ENCODE results near the gene PDGFB.
"Not testable (repeated sequence)": the region's sequence is repeated elsewhere in the genome, so short reads cannot be mapped to it uniquely, and the experiment has no call there.

The PDGFB gene

GRCh38 chr22:39223091-39223710 lies 21.6 kb downstream of the PDGFB start:
- DNase-seq: no peak

GRCh38 chr22:39221999-39222686 lies 22.6 kb downstream of the PDGFB start:
- no peak for DNase-seq

GRCh38 chr22:39220890-39221850 lies 23.6 kb downstream of the PDGFB start:
- DNase-seq: no peak

- DNase-seq: no peak
These were observed 24.3 kb downstream of the PDGFB start for GRCh38 chr22:39220450-39220849.

GRCh38 chr22:39219071-39220039 lies 25.4 kb downstream of the PDGFB start:
- DNase-seq: no peak

GRCh38 chr22:39218432-39218831 lies 26.4 kb downstream of the PDGFB start:
- not testable (repeated sequence) for DNase-seq

GRCh38 chr22:39216143-39216490 lies 28.7 kb downstream of the PDGFB start:
- DNase-seq: no peak

GRCh38 chr22:39215426-39216142 lies 29.2 kb downstream of the PDGFB start:
- no peak for DNase-seq

GRCh38 chr22:39215070-39215396 lies 29.7 kb downstream of the PDGFB start:
- no peak for DNase-seq

GRCh38 chr22:39214383-39215069 lies 30.3 kb downstream of the PDGFB start:
- no peak for DNase-seq

- DNase-seq: no peak
These were observed 30.8 kb downstream of the PDGFB start for GRCh38 chr22:39214006-39214382.

- DNase-seq: no peak
These were observed 31.9 kb downstream of the PDGFB start for GRCh38 chr22:39212721-39213376.

GRCh38 chr22:39209756-39210155 lies 35.0 kb downstream of the PDGFB start:
- DNase-seq: no peak

- DNase-seq: no peak
These were observed 36.6 kb downstream of the PDGFB start for GRCh38 chr22:39208013-39208680.

GRCh38 chr22:39207141-39208012 lies 37.4 kb downstream of the PDGFB start:
- no peak for DNase-seq

GRCh38 chr22:39206491-39206890 lies 38.3 kb downstream of the PDGFB start:
- DNase-seq: no peak

- no peak for DNase-seq
These were observed 39.3 kb downstream of the PDGFB start for GRCh38 chr22:39205344-39206021.

GRCh38 chr22:39204216-39204615 lies 40.6 kb downstream of the PDGFB start:
- DNase-seq: no peak

- DNase-seq: no peak
These were observed 47.2 kb downstream of the PDGFB start for GRCh38 chr22:39197578-39197977.
